ENCODE data around the gene TMSB4X.
A peak's percentile ranks its signal among the peaks of the same experiment; 100 is the strongest.
"Not testable (repeated sequence)": the region's sequence is repeated elsewhere in the genome, so short reads cannot be mapped to it uniquely, and the experiment has no call there.

The TMSB4X gene

GRCh38 chrX:12974796-12975669 lies at the start of gene TMSB4X:
TSS of gene TMSB4X (plus strand) at chrX:12975110.
- Histone ChIP-seq H3K9me3 (ENCODE audit: control insufficient read depth, insufficient read depth, low read length) (no peaks in the 10 kb centered on the region), H3K36me3 (ENCODE audit: insufficient read depth, low read length) (peaks cover 4% of the 10 kb centered on the region; the same call in 1 of the 2 replicates), H3K9ac (ENCODE audit: low read depth, low read length) (peak within 1 kb of the TSS; percentile 90), H3K4me1 (ENCODE audit: insufficient read depth, low read length) (peaks cover 25% of the 10 kb centered on the region)

- no peaks in the 10 kb centered on the region for H3K36me3 ChIP-seq (ENCODE audit: insufficient read depth, low read length)
- H3K9me3 ChIP-seq (ENCODE audit: control insufficient read depth, insufficient read depth, low read length): no peaks in the 10 kb centered on the region
- no peaks in the 10 kb centered on the region for H3K4me1 ChIP-seq (ENCODE audit: insufficient read depth, low read length)
- H3K9ac ChIP-seq (ENCODE audit: low read depth, low read length): no peak overlapping the region
These were observed 45.2 kb upstream of the TMSB4X start for GRCh38 chrX:12929701-12930100.

- H3K4me1 ChIP-seq (ENCODE audit: insufficient read depth, low read length): no peaks in the 10 kb centered on the region
- no peaks in the 10 kb centered on the region for H3K9me3 ChIP-seq (ENCODE audit: control insufficient read depth, insufficient read depth, low read length)
- H3K9ac ChIP-seq (ENCODE audit: low read depth, low read length): no peak overlapping the region
- H3K36me3 ChIP-seq (ENCODE audit: insufficient read depth, low read length): no peaks in the 10 kb centered on the region
These were observed 44.8 kb upstream of the TMSB4X start for GRCh38 chrX:12930150-12930549.

GRCh38 chrX:12932244-12932643 lies 42.7 kb upstream of the TMSB4X start:
- H3K36me3 ChIP-seq (ENCODE audit: insufficient read depth, low read length): no peaks in the 10 kb centered on the region
- no peaks in the 10 kb centered on the region for H3K9me3 ChIP-seq (ENCODE audit: control insufficient read depth, insufficient read depth, low read length)
- H3K4me1 ChIP-seq (ENCODE audit: insufficient read depth, low read length): no peaks in the 10 kb centered on the region
- no peak overlapping the region for H3K9ac ChIP-seq (ENCODE audit: low read depth, low read length)

GRCh38 chrX:12934850-12935249 lies 40.1 kb upstream of the TMSB4X start:
- Histone ChIP-seq H3K36me3 (ENCODE audit: insufficient read depth, low read length) (no peaks in the 10 kb centered on the region), H3K9me3 (ENCODE audit: control insufficient read depth, insufficient read depth, low read length) (no peaks in the 10 kb centered on the region; the same call in 1 of the 2 replicates), H3K4me1 (ENCODE audit: insufficient read depth, low read length) (no peaks in the 10 kb centered on the region), H3K9ac (ENCODE audit: low read depth, low read length) (no peak overlapping the region)

GRCh38 chrX:12936947-12937346 lies 38.0 kb upstream of the TMSB4X start:
- Histone ChIP-seq H3K4me1 (ENCODE audit: insufficient read depth, low read length) (no peaks in the 10 kb centered on the region), H3K36me3 (ENCODE audit: insufficient read depth, low read length) (no peaks in the 10 kb centered on the region)

GRCh38 chrX:12940471-12940870 lies 34.4 kb upstream of the TMSB4X start:
- H3K9me3 ChIP-seq (ENCODE audit: control insufficient read depth, insufficient read depth, low read length); H3K36me3 ChIP-seq (ENCODE audit: insufficient read depth, low read length); H3K4me1 ChIP-seq (ENCODE audit: insufficient read depth, low read length); H3K9ac ChIP-seq (ENCODE audit: low read depth, low read length): not testable (repeated sequence)

More at GRCh38 chrX:12936947-12937346, 38.0 kb upstream of the TMSB4X start:
- no peak overlapping the region for H3K9ac ChIP-seq (ENCODE audit: low read depth, low read length)
- no peaks in the 10 kb centered on the region; the same call in 1 of the 2 replicates for H3K9me3 ChIP-seq (ENCODE audit: control insufficient read depth, insufficient read depth, low read length)

- not testable (repeated sequence) for H3K36me3 ChIP-seq (ENCODE audit: insufficient read depth, low read length); H3K9me3 ChIP-seq (ENCODE audit: control insufficient read depth, insufficient read depth, low read length); H3K9ac ChIP-seq (ENCODE audit: low read depth, low read length)
- H3K4me1 ChIP-seq (ENCODE audit: insufficient read depth, low read length): peaks cover 23% of the 10 kb centered on the region
These were observed 31.3 kb upstream of the TMSB4X start for GRCh38 chrX:12943592-12943991.

- H3K9ac ChIP-seq (ENCODE audit: low read depth, low read length); H3K36me3 ChIP-seq (ENCODE audit: insufficient read depth, low read length); H3K9me3 ChIP-seq (ENCODE audit: control insufficient read depth, insufficient read depth, low read length): not testable (repeated sequence)
- H3K4me1 ChIP-seq (ENCODE audit: insufficient read depth, low read length): peaks cover 23% of the 10 kb centered on the region
These were observed 30.5 kb upstream of the TMSB4X start for GRCh38 chrX:12944452-12944851.

GRCh38 chrX:12945494-12945893 lies 29.4 kb upstream of the TMSB4X start:
- Histone ChIP-seq H3K4me1 (ENCODE audit: insufficient read depth, low read length) (peaks cover 23% of the 10 kb centered on the region), H3K9ac (ENCODE audit: low read depth, low read length) (no peak overlapping the region)

GRCh38 chrX:12946406-12946805 lies 28.5 kb upstream of the TMSB4X start:
- H3K36me3 ChIP-seq (ENCODE audit: insufficient read depth, low read length): no peaks in the 10 kb centered on the region
- H3K9me3 ChIP-seq (ENCODE audit: control insufficient read depth, insufficient read depth, low read length): no peaks in the 10 kb centered on the region
- peaks cover 23% of the 10 kb centered on the region for H3K4me1 ChIP-seq (ENCODE audit: insufficient read depth, low read length)
- H3K9ac ChIP-seq (ENCODE audit: low read depth, low read length): no peak overlapping the region

More at GRCh38 chrX:12945494-12945893, 29.4 kb upstream of the TMSB4X start:
- Histone ChIP-seq H3K36me3 (ENCODE audit: insufficient read depth, low read length) (no peaks in the 10 kb centered on the region), H3K9me3 (ENCODE audit: control insufficient read depth, insufficient read depth, low read length) (no peaks in the 10 kb centered on the region)

GRCh38 chrX:12946838-12947544 lies 27.9 kb upstream of the TMSB4X start:
- Histone ChIP-seq H3K4me1 (ENCODE audit: insufficient read depth, low read length) (peaks cover 23% of the 10 kb centered on the region), H3K36me3 (ENCODE audit: insufficient read depth, low read length) (no peaks in the 10 kb centered on the region), H3K9ac (ENCODE audit: low read depth, low read length) (peak overlapping the region; percentile 33), H3K9me3 (ENCODE audit: control insufficient read depth, insufficient read depth, low read length) (no peaks in the 10 kb centered on the region)

GRCh38 chrX:12947545-12948235 lies 27.2 kb upstream of the TMSB4X start:
- no peaks in the 10 kb centered on the region for H3K9me3 ChIP-seq (ENCODE audit: control insufficient read depth, insufficient read depth, low read length)
- H3K9ac ChIP-seq (ENCODE audit: low read depth, low read length): no peak overlapping the region
- H3K4me1 ChIP-seq (ENCODE audit: insufficient read depth, low read length): peaks cover 23% of the 10 kb centered on the region
- H3K36me3 ChIP-seq (ENCODE audit: insufficient read depth, low read length): no peaks in the 10 kb centered on the region

- Histone ChIP-seq H3K9ac (ENCODE audit: low read depth, low read length) (no peak overlapping the region), H3K4me1 (ENCODE audit: insufficient read depth, low read length) (peaks cover 23% of the 10 kb centered on the region), H3K36me3 (ENCODE audit: insufficient read depth, low read length) (no peaks in the 10 kb centered on the region), H3K9me3 (ENCODE audit: control insufficient read depth, insufficient read depth, low read length) (no peaks in the 10 kb centered on the region)
These were observed 26.4 kb upstream of the TMSB4X start for GRCh38 chrX:12948495-12948894.
